ENCODE measurements around the gene NRTN.
"Not testable (repeated sequence)": the region's sequence is repeated elsewhere in the genome, so short reads cannot be mapped to it uniquely, and the experiment has no call there.

The NRTN gene

GRCh38 chr19:5873617-5874199 is 68.8 kb downstream of the NRTN start:
- DNase-seq: no peak

GRCh38 chr19:5874496-5874895 is 69.6 kb downstream of the NRTN start:
- not testable (repeated sequence) for DNase-seq

GRCh38 chr19:5877427-5877826 is 72.6 kb downstream of the NRTN start:
- no peak for DNase-seq

GRCh38 chr19:5877882-5878281 is 73.0 kb downstream of the NRTN start:
- DNase-seq: no peak

All from CD4-positive, alpha-beta T cell treated with Interleukin-17A for 4 hours (primary cell).